NT2/D1 (cell line): ENCODE data around the gene UGT1A4.

ENCODE experiments used
- DNase-seq: peaks from one replicate; pipeline ENCODE4 v3.0.0-alpha.2; 2011; ENCODE audit warnings: low read depth, low spot score
- H3K27me3 ChIP-seq: 2 replicates; pipeline ENCODE4 v1.6.0; 2011; ENCODE audit warnings: mild to moderate bottlenecking; ENCODE audit not compliant: insufficient read length, insufficient read depth
- H3K36me3 ChIP-seq: 2 replicates; pipeline ENCODE4 v1.6.1; 2011; ENCODE audit warnings: mild to moderate bottlenecking, low read length, mixed read lengths; ENCODE audit not compliant: insufficient read depth, insufficient read length
- H3K4me1 ChIP-seq: 2 replicates; pipeline ENCODE4 v1.5.1; 2011; ENCODE audit not compliant: insufficient read depth, insufficient read length
- H3K4me3 ChIP-seq: 2 replicates; pipeline ENCODE4 v1.5.1; 2011; ENCODE audit warnings: low read depth; ENCODE audit not compliant: insufficient read length
- H3K9ac ChIP-seq: 2 replicates; pipeline ENCODE4 v1.6.0; 2011; ENCODE audit warnings: low read depth; ENCODE audit not compliant: insufficient read length
- H3K9me3 ChIP-seq: 2 replicates; pipeline ENCODE4 v1.5.1; 2011; ENCODE audit warnings: mild to moderate bottlenecking, low read length; ENCODE audit not compliant: insufficient read depth
- SUZ12 ChIP-seq: IDR thresholded peaks from 2 replicates; pipeline ENCODE4 v1.6.1; 2011; ENCODE audit not compliant: insufficient read length, insufficient read depth; ENCODE audit errors: extremely low read depth
- YY1 ChIP-seq: IDR thresholded peaks from 2 replicates; pipeline ENCODE4 v1.6.1; 2011; ENCODE audit not compliant: insufficient read length, insufficient read depth
- ZNF274 ChIP-seq: IDR thresholded peaks from 2 replicates; pipeline ENCODE4 v1.6.1; 2011; ENCODE audit warnings: mild to moderate bottlenecking, low read depth, low read length

The UGT1A4 gene

GRCh38 chr2:233818639-233819621 is 100.4 kb downstream of the UGT1A4 start:
- Histone ChIP-seq H3K27me3 (peaks cover 2% of the 10 kb centered on the region), H3K9me3 (no peaks in the 10 kb centered on the region)
- TF ChIP-seq ZNF274: no peak
- TF ChIP-seq YY1: no peak
- no peak for TF ChIP-seq SUZ12

DNA sequence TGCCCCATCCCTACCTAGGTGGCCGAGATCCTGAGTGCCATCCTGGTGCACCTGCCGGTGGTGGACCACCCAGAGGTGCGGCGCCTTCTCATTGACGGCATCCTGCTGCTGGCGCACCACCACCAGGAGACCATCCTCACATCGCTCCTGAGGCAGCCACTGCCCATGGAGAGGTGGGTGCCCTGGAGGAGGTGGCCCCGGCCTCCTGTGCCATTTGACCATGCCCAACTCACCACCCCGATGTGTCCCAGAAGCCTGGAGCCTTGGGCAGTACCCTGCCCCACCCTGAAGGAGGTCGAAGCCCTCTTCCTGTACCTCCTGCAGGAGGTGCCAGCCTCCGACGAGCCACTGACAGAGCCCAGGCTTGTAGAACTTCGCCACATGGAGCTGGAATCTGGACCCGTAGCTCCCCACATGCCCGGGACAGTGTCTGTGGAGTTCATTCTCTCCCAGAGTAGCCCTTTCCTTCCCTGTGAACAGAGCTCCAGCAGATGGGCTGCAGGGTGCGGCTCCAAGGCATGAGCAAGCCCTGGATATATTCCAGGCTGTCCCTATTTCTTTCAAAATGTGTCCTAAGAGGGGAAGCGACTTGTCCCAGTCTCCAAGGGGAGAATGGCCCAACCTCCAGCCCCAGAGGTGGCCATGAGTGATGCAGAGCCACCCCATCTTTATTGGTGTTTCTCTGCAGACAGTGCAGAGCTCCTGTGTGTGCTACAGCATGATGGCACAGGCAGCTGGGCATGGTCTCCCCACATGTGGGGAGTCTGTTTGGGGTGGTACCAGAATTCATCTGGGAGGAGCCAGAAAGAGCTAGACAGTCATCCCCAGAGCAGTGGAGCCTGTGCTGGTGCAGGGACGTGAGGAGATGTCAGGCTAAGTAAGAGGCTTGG is 101.6 kb downstream of the UGT1A4 start:
- Histone ChIP-seq H3K27me3 (peaks cover 2% of the 10 kb centered on the region), H3K36me3 (no peaks in the 10 kb centered on the region), H3K4me3 (no peak overlapping the region), H3K9ac (no peak overlapping the region), H3K4me1 (peaks cover 7% of the 10 kb centered on the region), H3K9me3 (no peaks in the 10 kb centered on the region)
- no peak for DNase-seq
- TF ChIP-seq SUZ12 (no peak), ZNF274 (no peak), YY1 (no peak)

More at GRCh38 chr2:233818639-233819621, 100.4 kb downstream of the UGT1A4 start:
- Histone ChIP-seq H3K4me3 (no peak overlapping the region), H3K4me1 (peaks cover 7% of the 10 kb centered on the region), H3K36me3 (no peaks in the 10 kb centered on the region), H3K9ac (no peak overlapping the region)
- DNase-seq: no peak

DNA sequence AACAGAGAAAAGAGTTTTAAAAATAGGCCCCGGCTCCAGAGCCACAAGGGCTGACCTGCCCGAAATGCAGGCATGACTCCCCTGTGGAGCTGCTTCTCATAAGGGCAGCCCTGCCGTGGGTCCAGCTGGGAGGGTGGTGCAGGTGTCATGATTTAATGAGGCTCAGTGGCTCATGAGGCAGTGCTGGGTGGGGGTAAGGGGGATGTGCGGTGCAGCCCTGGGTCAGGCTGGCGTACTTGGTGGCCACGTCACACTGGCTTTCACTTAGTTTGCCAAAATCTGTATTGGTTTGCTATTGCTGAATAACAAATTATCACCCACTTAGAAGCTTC is 102.2 kb downstream of the UGT1A4 start:
- Histone ChIP-seq H3K27me3 (peaks cover 2% of the 10 kb centered on the region), H3K4me1 (peaks cover 7% of the 10 kb centered on the region), H3K4me3 (no peak overlapping the region), H3K9me3 (no peaks in the 10 kb centered on the region), H3K9ac (no peak overlapping the region), H3K36me3 (no peaks in the 10 kb centered on the region)
- DNase-seq: no peak
- TF ChIP-seq ZNF274 (no peak), YY1 (no peak), SUZ12 (no peak)

DNA sequence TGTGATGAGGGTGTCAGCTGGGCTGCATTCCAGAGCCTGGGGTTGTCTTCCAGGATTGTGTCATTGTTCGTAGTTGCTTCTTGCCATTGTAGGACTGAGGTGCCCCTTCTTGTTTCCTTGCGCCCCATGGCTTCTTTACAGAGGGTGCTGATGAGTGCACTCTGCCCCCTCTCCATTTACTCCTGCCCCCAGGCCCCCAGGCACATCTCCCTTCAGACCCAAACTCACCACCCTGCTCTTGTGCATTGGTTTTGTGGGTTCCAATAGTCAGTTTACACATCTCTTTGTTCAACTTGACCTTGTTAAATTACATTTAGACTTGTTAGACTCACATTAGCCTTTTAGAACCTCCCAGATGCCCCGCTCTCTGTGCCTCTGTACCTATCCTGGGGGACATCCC is 102.7 kb downstream of the UGT1A4 start:
- no peak overlapping the region for H3K9ac ChIP-seq
- H3K4me1 ChIP-seq: peaks cover 7% of the 10 kb centered on the region
- no peak overlapping the region for H3K4me3 ChIP-seq
- H3K36me3 ChIP-seq: no peaks in the 10 kb centered on the region
- no peaks in the 10 kb centered on the region for H3K9me3 ChIP-seq
- H3K27me3 ChIP-seq: peaks cover 2% of the 10 kb centered on the region
- no peak for DNase-seq
- TF ChIP-seq YY1: no peak
- no peak for TF ChIP-seq SUZ12
- TF ChIP-seq ZNF274: no peak

DNA sequence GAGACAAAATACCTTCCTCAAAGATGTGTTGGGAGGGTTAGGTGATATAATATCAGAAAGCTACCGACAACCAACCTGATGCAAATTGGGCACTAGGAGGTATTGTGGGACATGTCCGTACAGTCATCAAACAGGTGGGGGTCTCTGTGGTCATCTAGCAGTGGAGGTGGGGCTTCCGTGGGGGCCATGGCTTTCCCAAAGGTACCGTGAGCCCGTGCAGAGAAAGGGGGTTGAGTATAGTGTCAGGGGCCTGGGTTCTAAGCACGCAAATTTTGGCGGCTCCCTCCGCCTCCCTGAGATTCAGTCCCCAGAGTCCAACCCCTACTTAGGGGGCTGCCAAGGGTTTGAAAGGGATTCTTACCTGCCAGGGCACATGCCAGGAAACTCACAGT is 103.2 kb downstream of the UGT1A4 start:
- DNase-seq: no peak
- H3K9ac ChIP-seq: no peak overlapping the region
- H3K36me3 ChIP-seq: no peaks in the 10 kb centered on the region
- H3K4me3 ChIP-seq: no peak overlapping the region
- H3K4me1 ChIP-seq: peaks cover 7% of the 10 kb centered on the region
- TF ChIP-seq ZNF274 (no peak), SUZ12 (no peak), YY1 (no peak)
- peaks cover 2% of the 10 kb centered on the region for H3K27me3 ChIP-seq
- H3K9me3 ChIP-seq: no peaks in the 10 kb centered on the region

DNA sequence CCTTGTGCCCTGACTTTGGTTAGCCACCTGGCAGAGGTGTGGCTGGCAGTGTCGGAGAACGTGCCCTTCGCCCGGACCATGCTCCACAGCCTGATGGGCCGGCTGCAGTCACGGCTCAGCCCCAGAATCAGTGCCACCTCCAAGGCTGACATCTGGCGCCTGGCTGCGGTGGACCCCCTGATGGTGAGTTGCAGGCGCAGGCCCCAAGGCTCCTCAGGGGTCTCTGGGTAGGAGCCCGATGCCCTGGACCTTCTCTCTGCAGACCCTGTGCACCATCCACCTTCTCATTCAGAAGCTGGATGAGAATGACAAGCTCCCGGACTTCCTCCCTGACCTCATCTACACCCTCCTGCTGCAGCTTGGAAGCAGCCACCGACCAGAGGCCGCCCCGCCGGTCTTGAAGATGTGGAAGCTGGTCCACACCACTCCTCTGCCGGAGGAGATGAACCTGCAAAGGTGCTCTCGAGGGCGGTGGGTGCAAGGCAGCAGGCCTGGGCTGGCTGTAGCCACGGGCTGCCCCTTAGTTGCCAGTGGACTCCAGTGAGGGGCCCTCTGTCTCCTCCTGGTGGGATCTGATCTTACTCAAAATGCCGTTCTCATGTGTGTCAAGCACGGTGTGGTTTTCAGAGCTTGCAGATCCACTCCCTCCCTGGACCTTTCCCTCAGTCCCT is 103.7 kb downstream of the UGT1A4 start:
- H3K27me3 ChIP-seq: peaks cover 2% of the 10 kb centered on the region
- no peak overlapping the region for H3K9ac ChIP-seq
- H3K4me3 ChIP-seq: no peak overlapping the region
- no peaks in the 10 kb centered on the region for H3K9me3 ChIP-seq
- H3K36me3 ChIP-seq: no peaks in the 10 kb centered on the region
- no peak for DNase-seq
- peaks cover 7% of the 10 kb centered on the region for H3K4me1 ChIP-seq
- no peak for TF ChIP-seq SUZ12
